ENCODE measurements around the gene MYL3.
A peak's percentile ranks its signal among the peaks of the same experiment; 100 is the strongest.

The MYL3 gene

GRCh38 chr3:46870651-46871050 lies 7.4 kb upstream of the MYL3 start:
- DNase-seq (ENCODE audit: extremely low read depth, low read depth) = no peak
- TF ChIP-seq, protein P1, sequence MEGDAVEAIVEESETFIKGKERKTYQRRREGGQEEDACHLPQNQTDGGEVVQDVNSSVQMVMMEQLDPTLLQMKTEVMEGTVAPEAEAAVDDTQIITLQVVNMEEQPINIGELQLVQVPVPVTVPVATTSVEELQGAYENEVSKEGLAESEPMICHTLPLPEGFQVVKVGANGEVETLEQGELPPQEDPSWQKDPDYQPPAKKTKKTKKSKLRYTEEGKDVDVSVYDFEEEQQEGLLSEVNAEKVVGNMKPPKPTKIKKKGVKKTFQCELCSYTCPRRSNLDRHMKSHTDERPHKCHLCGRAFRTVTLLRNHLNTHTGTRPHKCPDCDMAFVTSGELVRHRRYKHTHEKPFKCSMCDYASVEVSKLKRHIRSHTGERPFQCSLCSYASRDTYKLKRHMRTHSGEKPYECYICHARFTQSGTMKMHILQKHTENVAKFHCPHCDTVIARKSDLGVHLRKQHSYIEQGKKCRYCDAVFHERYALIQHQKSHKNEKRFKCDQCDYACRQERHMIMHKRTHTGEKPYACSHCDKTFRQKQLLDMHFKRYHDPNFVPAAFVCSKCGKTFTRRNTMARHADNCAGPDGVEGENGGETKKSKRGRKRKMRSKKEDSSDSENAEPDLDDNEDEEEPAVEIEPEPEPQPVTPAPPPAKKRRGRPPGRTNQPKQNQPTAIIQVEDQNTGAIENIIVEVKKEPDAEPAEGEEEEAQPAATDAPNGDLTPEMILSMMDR (IDR thresholded peaks at IDR 0.05; ENCODE audit: low read depth, low read length, missing control alignments) = no peak
- H3K4me3 ChIP-seq (replicated peaks; ENCODE audit: low read depth, low read length) = no peak overlapping the region

DNA sequence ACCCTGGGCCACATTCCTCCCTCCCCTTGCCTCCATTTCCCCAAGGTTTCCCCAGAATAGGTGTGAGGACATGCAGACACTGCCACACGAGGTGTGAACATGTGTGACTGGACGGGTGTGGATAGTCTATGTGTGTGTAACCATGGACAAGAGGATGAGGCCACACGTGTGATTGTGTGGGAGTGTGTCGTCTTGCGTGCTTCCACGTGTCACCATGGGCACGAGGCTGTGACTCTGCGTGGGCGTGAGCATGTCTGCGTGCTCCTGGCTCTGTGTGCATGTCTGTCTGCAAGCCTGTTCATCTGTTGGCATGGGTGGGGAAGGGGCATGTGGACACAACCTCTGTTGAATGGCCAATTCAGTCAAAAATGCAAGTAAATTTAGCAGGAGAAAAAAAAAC lies 6.2 kb upstream of the MYL3 start:
- H3K4me3 ChIP-seq (replicated peaks; ENCODE audit: low read depth, low read length) = no peak overlapping the region
- DNase-seq (ENCODE audit: extremely low read depth, low read depth) = no peak
- TF ChIP-seq, protein P1 (IDR thresholded peaks at IDR 0.05; ENCODE audit: low read depth, low read length, missing control alignments) = no peak

- TF ChIP-seq, protein P1 (IDR thresholded peaks at IDR 0.05; ENCODE audit: low read depth, low read length, missing control alignments) = no peak
- no peak for DNase-seq (ENCODE audit: extremely low read depth, low read depth)
- H3K4me3 ChIP-seq (replicated peaks; ENCODE audit: low read depth, low read length) = no peak overlapping the region
Observed at GRCh38 chr3:46868948-46869347, 5.7 kb upstream of the MYL3 start.

GRCh38 chr3:46868287-46868686 lies 5.0 kb upstream of the MYL3 start:
- no peak for DNase-seq (ENCODE audit: extremely low read depth, low read depth)
- H3K4me3 ChIP-seq (replicated peaks; ENCODE audit: low read depth, low read length) = no peak overlapping the region
- TF ChIP-seq, protein P1 (IDR thresholded peaks at IDR 0.05; ENCODE audit: low read depth, low read length, missing control alignments) = no peak

GRCh38 chr3:46867550-46867898 lies 4.3 kb upstream of the MYL3 start:
- DNase-seq (ENCODE audit: extremely low read depth, low read depth) = no peak
- TF ChIP-seq, protein P1 (IDR thresholded peaks at IDR 0.05; ENCODE audit: low read depth, low read length, missing control alignments) = no peak
- no peak overlapping the region for H3K4me3 ChIP-seq (replicated peaks; ENCODE audit: low read depth, low read length)

DNA sequence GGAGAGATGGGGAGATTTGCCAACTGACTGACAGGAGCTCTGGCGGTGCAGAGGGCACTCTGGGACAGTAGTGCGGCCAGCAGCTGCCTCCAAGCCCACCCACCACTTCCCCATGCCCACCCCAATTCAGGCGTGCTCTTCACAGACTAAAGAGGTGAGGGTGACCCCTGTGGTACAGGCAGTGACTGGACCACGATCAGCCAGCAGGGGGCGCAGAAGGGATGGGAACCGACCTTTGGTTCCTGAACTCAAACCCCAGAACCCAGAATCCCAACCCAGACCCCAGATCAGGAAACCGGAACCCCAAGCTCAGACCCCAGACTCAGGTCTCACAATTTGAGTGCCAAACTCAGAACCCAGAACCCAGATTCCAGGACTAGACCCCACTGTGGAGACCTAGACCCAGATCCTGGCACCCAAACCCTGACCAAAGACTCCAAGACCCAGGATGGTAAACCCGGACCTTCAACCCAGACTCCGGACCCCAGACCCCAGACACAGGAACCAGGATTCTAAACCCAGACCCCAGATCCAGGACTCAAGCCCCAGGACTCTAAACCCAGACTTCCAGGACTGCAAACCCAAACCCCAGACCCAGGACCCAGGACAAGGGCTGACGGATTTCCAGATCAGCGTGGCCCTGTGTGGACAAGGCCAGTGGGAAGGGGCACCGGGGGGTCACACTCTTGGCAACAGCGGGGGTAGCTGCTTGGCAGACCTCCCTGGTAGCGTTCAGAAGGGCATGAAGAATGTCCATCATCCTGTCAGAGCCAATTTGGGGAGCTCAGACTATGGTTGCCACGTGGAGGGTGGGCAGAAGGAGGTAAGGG lies 3.7 kb upstream of the MYL3 start:
- H3K4me3 ChIP-seq (replicated peaks; ENCODE audit: low read depth, low read length) = no peak overlapping the region
- DNase-seq (ENCODE audit: extremely low read depth, low read depth) = no peak
- TF ChIP-seq, protein P1 (IDR thresholded peaks at IDR 0.05; ENCODE audit: low read depth, low read length, missing control alignments) = peak; percentile 97

All from HFF-Myc (cell line).